PC-9 (cell line): ENCODE results near the gene ALKAL2. TPM values are rescaled to one million over a fixed set of nuclear protein-coding genes. Genes with fewer than 3 reads are reported as not detected.
"Not testable (repeated sequence)": the region's sequence is repeated elsewhere in the genome, so short reads cannot be mapped to it uniquely, and the experiment has no call there.

Experiments
- Bru-seq: library from RNA; stranded (reverse); fragments of 400-500 nt; gene quantifications from one replicate; lab custom pipeline; 2021; lab: Mats Ljungman, UMichigan
- BruChase-seq, 2 experiments: library from RNA; stranded (reverse); fragments of 400-500 nt; gene quantifications; one replicate each; lab custom pipeline; 2021; lab: Mats Ljungman, UMichigan
- BruUV-seq: library from RNA; stranded (reverse); fragments of 400-500 nt; replicated peaks from 2 replicates; lab custom pipeline; 2021; lab: Mats Ljungman, UMichigan
- CTCF ChIA-PET: fragments of 300-600 bp; sonication (Branson Sonifier 250); formaldehyde crosslinking; loops from one replicate; lab custom pipeline; 2022; ENCODE audit warnings: antibody characterized with exemption; lab: Charles Lee
- POLR2A ChIA-PET: fragments of 300-600 bp; sonication (Branson Sonifier 250); formaldehyde crosslinking; loops from one replicate; lab custom pipeline; 2022; ENCODE audit warnings: antibody characterized with exemption; ENCODE audit not compliant: unreplicated experiment; lab: Charles Lee
- DNase-seq, 2 experiments: peaks; one replicate each; pipeline versions ENCODE4 v3.0.0 to v3.0.0-alpha.2; 2015 to 2022; ENCODE audit warnings: mixed read lengths in 1 of 2
- H2AFZ ChIP-seq: fragments of 200-600 bp; sonication (generic); 2 replicates; pipeline ENCODE4 v1.8.1; 2017; ENCODE audit warnings: antibody characterized with exemption
- H3F3A ChIP-seq: fragments of 200-600 bp; sonication (generic); 2 replicates; pipeline ENCODE4 v1.8.1; 2017; ENCODE audit warnings: antibody characterized with exemption, mild to moderate bottlenecking, low read depth; ENCODE audit not compliant: insufficient read depth
- H3K27ac ChIP-seq: fragments of 200-600 bp; sonication (generic); 2 replicates; pipeline ENCODE4 v1.6.1; 2016; ENCODE audit warnings: mixed run types
- H3K27me3 ChIP-seq: fragments of 200-600 bp; sonication (generic); 2 replicates; pipeline ENCODE4 v1.6.1; 2016; ENCODE audit warnings: low read depth, mixed run types; ENCODE audit not compliant: insufficient read depth
- H3K36me3 ChIP-seq: fragments of 200-600 bp; sonication (generic); 2 replicates; pipeline ENCODE4 v1.6.1; 2016; ENCODE audit warnings: low read depth, mixed run types
- H3K4me1 ChIP-seq: fragments of 200-600 bp; sonication (generic); replicated peaks from 2 replicates; pipeline ENCODE4 v1.6.1; 2016; ENCODE audit warnings: mixed run types; ENCODE audit not compliant: insufficient read depth
- H3K4me2 ChIP-seq: fragments of 200-600 bp; sonication (generic); 2 replicates; pipeline ENCODE4 v1.6.1; 2017; ENCODE audit warnings: mixed run types
- H3K4me3 ChIP-seq: fragments of 200-600 bp; sonication (generic); 2 replicates; pipeline ENCODE4 v1.6.1; 2016; ENCODE audit warnings: mixed run types
- H3K79me2 ChIP-seq: fragments of 200-600 bp; sonication (generic); 2 replicates; pipeline ENCODE4 v1.6.1; 2017; ENCODE audit warnings: low read depth, mixed run types
- H3K9me2 ChIP-seq: fragments of 200-600 bp; sonication (generic); 2 replicates; pipeline ENCODE4 v1.8.1; 2017; ENCODE audit warnings: mild to moderate bottlenecking; ENCODE audit not compliant: insufficient read depth
- H3K9me3 ChIP-seq: fragments of 200-600 bp; sonication (generic); 2 replicates; pipeline ENCODE4 v1.8.1; 2016; ENCODE audit warnings: low read depth; ENCODE audit not compliant: insufficient read depth
- H4K20me1 ChIP-seq: fragments of 200-600 bp; sonication (generic); 2 replicates; pipeline ENCODE4 v1.8.1; 2017; ENCODE audit not compliant: insufficient read depth
- EZH2 ChIP-seq: fragments of 200-600 bp; sonication (generic); IDR thresholded peaks from 2 replicates; pipeline ENCODE4 v1.8.0; 2017; ENCODE audit warnings: antibody characterized with exemption, low read depth
- intact Hi-C: fragments of 100-400 bp; cut with micrococcal nuclease; formaldehyde crosslinking; loops from one replicate; pipeline ENCODE4 v1.10.0; 2022; ENCODE audit not compliant: unreplicated experiment
- long read RNA-seq: library from polyadenylated mRNA; stranded (forward); transcript quantifications from one replicate; pipeline ENCODE4 v2.0.0, GENCODE V29; 2022
- total RNA-seq: library from RNA; stranded (reverse); gene quantifications from 2 replicates; pipeline ENCODE4 v1.2.3, GENCODE V29; 2021
- TF ChIP-seq, protein P1 (sequence below): fragments of 200-600 bp; sonication (generic); conservative IDR thresholded peaks from 2 replicates; pipeline ENCODE4 v1.6.1; 2017; ENCODE audit warnings: mixed run types, antibody characterized with exemption, mild to moderate bottlenecking, moderate library complexity

ALKAL2 gene, protein sequence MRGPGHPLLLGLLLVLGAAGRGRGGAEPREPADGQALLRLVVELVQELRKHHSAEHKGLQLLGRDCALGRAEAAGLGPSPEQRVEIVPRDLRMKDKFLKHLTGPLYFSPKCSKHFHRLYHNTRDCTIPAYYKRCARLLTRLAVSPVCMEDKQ
- total RNA-seq, result not detected in 2 replicates
- not detected for Bru-seq, nascent RNA
- BruChase-seq, experiment 1, labeled RNA remaining after a 2-hour chase, result not detected
- not detected for BruChase-seq, experiment 2, labeled RNA remaining after a 6-hour chase
- long read RNA-seq, result 0 reads

DNA sequence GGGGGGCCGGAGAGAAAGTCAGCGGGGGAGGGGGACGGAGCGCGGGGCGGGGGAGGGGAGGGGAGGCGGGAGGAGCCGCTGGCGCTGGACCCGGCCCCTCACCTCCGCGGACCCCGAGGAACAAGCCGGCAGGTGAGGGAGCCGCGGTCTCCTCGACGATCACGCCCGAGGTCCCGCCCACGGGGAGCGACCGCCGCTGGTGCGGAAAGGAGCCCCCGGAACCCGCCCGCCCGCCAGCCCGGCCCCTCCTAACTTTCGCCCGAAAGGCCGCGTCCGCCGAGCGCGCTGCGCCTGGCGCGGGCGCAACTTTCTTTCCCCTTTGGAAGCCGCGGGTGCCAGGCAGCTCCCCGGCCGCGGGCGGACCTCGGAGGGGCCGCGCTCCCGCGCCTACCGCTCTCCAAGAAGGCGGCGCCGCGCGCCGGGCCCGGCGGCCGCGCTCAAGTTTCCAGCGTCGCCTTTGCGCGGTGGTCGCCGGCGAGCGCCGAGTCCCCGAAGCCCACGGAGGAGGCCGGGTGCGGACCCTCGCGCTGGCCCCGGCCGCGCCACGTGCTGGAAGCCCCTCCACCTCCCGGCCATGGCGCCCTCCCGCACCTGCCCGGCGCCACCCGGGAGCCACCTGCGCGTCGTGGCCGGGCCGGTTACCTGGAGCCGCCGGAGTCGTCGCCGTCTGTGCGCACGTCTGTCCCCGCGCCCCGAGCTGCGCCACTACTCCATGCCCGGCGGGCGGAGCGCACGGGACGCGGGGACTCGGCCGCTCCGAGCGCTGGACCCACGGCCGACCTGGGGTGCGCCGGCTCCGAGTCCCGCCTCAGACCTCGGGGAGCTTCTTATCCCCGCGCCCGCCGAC lies at the start of gene ALKAL2:
TSS of gene ALKAL2 (minus strand) at position 181 of the 847 bp plus-strand sequence. CDS start 256 bp downstream, outside the sequence.
- no peaks in the 10 kb centered on the region for H3K9me3 ChIP-seq
- H3F3A ChIP-seq, result peaks cover 20% of the 10 kb centered on the region; the same call in 1 of the 2 replicates
- ChIA-PET CTCF (no interaction called here), POLR2A (no interaction called here)
- no peaks in the 10 kb centered on the region for H3K9me2 ChIP-seq
- BruUV-seq, result no TSS peak
- no peak within 1 kb of the TSS for H2AFZ ChIP-seq
- no peak within 1 kb of the TSS for H3K4me2 ChIP-seq
- no peaks in the 10 kb centered on the region for H4K20me1 ChIP-seq
- no peaks in the 10 kb centered on the region for H3K36me3 ChIP-seq
- H3K27me3 ChIP-seq, result no peaks in the 10 kb centered on the region
- H3K79me2 ChIP-seq, result no peaks in the 10 kb centered on the region
- H3K27ac ChIP-seq, result no peak within 1 kb of the TSS
- no peak for DNase-seq
- H3K4me1 ChIP-seq, result no peaks in the 10 kb centered on the region
- intact Hi-C loops, result no loop called here
- no peak within 1 kb of the TSS for H3K4me3 ChIP-seq
- no peak for TF ChIP-seq EZH2
- TF ChIP-seq, protein P1, sequence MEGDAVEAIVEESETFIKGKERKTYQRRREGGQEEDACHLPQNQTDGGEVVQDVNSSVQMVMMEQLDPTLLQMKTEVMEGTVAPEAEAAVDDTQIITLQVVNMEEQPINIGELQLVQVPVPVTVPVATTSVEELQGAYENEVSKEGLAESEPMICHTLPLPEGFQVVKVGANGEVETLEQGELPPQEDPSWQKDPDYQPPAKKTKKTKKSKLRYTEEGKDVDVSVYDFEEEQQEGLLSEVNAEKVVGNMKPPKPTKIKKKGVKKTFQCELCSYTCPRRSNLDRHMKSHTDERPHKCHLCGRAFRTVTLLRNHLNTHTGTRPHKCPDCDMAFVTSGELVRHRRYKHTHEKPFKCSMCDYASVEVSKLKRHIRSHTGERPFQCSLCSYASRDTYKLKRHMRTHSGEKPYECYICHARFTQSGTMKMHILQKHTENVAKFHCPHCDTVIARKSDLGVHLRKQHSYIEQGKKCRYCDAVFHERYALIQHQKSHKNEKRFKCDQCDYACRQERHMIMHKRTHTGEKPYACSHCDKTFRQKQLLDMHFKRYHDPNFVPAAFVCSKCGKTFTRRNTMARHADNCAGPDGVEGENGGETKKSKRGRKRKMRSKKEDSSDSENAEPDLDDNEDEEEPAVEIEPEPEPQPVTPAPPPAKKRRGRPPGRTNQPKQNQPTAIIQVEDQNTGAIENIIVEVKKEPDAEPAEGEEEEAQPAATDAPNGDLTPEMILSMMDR, result no peak

DNA sequence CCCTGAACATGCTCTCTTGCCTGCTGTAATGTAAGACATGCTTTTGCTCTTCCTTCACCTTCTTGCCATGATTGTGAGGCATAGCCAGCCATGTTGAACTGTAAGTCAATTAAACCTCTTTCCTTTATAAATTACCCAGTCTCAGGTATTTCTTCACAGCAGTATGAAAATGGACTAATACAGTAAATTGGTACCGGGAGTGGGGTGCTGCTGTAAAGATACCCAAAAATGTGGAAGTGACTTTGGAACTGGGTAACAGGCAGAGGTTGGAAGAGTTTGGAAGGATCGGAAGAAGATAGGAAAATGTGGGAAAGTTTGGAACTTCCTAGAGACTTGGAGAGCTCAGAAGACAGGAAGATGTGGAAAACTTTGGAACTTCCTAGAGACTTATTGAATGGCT lies 49.1 kb upstream of the ALKAL2 start:
- H2AFZ ChIP-seq, H3K4me2 ChIP-seq, POLR2A ChIA-PET, H3F3A ChIP-seq, H3K27ac ChIP-seq, H3K4me3 ChIP-seq, H3K79me2 ChIP-seq, BruUV-seq, intact Hi-C loops, H3K36me3 ChIP-seq, H4K20me1 ChIP-seq, H3K4me1 ChIP-seq, CTCF ChIA-PET, H3K9me2 ChIP-seq, DNase-seq: not testable (repeated sequence)
- H3K9me3 ChIP-seq, result peaks cover 28% of the 10 kb centered on the region
- peaks cover 19% of the 10 kb centered on the region for H3K27me3 ChIP-seq

DNA sequence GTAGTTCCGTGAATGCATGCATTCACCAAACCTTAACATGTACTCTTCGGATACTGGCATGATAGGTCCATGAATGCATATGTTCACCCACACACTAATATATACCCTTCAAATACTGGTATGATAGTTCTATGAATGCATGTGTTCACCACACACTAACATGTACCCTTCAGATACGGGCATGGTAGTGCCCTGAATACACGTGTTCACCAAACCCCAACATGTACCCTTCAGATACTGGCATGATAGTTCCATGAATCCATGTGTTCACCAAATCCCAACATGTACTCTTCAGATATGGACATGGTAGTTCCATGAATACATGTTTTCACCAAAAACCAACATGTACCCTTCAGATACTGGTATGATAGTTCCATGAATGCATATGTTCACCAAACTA lies 48.5 kb upstream of the ALKAL2 start:
- BruUV-seq, result no TSS peak
- POLR2A ChIA-PET, result no interaction called here
- no peak for TF ChIP-seq EZH2
- TF ChIP-seq, protein P1, result no peak

More for the DNA sequence above, 48.5 kb upstream of the ALKAL2 start:
- H3K4me3 ChIP-seq, result no peak overlapping the region
- no peaks in the 10 kb centered on the region for H3K4me1 ChIP-seq
- H3K36me3 ChIP-seq, result no peaks in the 10 kb centered on the region
- intact Hi-C loops, result no loop called here
- no peak overlapping the region for H2AFZ ChIP-seq
- H3K27ac ChIP-seq, result no peak overlapping the region
- H3K27me3 ChIP-seq, result peaks cover 16% of the 10 kb centered on the region
- CTCF ChIA-PET, result no interaction called here
- no peaks in the 10 kb centered on the region for H3K79me2 ChIP-seq
- no peak for DNase-seq
- H3K9me2 ChIP-seq, result no peaks in the 10 kb centered on the region
- no peaks in the 10 kb centered on the region for H4K20me1 ChIP-seq
- no peak overlapping the region for H3K4me2 ChIP-seq
- no peaks in the 10 kb centered on the region for H3F3A ChIP-seq
- peaks cover 28% of the 10 kb centered on the region for H3K9me3 ChIP-seq
